Measurements from ENCODE around the gene FGD4.

Gene FGD4

DNA sequence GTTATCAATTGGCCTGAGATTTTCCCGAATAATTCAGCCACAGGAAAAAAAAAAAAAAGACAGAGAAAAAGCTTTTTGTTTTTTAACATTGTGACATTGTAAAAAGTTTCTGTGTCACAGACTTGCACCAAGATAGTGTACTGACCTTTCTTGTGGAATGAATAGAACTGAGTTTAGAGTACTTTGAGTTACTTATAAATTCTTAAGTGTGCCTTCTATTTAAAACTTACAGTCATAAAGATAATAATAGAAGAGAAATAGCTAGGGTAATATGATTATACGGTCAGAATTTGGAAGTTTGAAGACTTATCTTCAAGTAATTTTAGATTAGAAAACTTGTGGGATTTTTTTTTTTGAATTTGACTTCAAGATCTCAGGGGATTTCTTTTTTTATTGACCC is 88.8 kb downstream of the FGD4 start:
- TF ChIP-seq, protein P1, sequence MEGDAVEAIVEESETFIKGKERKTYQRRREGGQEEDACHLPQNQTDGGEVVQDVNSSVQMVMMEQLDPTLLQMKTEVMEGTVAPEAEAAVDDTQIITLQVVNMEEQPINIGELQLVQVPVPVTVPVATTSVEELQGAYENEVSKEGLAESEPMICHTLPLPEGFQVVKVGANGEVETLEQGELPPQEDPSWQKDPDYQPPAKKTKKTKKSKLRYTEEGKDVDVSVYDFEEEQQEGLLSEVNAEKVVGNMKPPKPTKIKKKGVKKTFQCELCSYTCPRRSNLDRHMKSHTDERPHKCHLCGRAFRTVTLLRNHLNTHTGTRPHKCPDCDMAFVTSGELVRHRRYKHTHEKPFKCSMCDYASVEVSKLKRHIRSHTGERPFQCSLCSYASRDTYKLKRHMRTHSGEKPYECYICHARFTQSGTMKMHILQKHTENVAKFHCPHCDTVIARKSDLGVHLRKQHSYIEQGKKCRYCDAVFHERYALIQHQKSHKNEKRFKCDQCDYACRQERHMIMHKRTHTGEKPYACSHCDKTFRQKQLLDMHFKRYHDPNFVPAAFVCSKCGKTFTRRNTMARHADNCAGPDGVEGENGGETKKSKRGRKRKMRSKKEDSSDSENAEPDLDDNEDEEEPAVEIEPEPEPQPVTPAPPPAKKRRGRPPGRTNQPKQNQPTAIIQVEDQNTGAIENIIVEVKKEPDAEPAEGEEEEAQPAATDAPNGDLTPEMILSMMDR (conservative IDR thresholded peaks at IDR 0.05; ENCODE audit: low read length): no peak
- TF ChIP-seq EZH2phosphoT487 (IDR thresholded peaks at IDR 0.05; ENCODE audit: borderline replicate concordance): no peak
- no peak overlapping the region for H3K4me2 ChIP-seq (ENCODE audit: low read depth, low read length, poor library complexity, severe bottlenecking)
- no peaks in the 10 kb centered on the region for H3K27me3 ChIP-seq (ENCODE audit: insufficient read depth, low read length, poor library complexity, severe bottlenecking)
- H2AFZ ChIP-seq (ENCODE audit: low read length): no peak overlapping the region
- H3K9me3 ChIP-seq (ENCODE audit: insufficient read depth, low read depth, low read length): no peaks in the 10 kb centered on the region
- H3K79me2 ChIP-seq (ENCODE audit: insufficient read depth, low read length): no peaks in the 10 kb centered on the region
- no peaks in the 10 kb centered on the region for H3K9me2 ChIP-seq (replicated peaks; ENCODE audit: low read depth, low read length)
- peaks cover 11% of the 10 kb centered on the region for H3K4me1 ChIP-seq (ENCODE audit: insufficient read depth, low read length, poor library complexity, severe bottlenecking)
- H4K20me1 ChIP-seq (ENCODE audit: insufficient read depth, low read length, poor library complexity, severe bottlenecking): no peaks in the 10 kb centered on the region
- H3K36me3 ChIP-seq (ENCODE audit: insufficient read depth, low read length): no peaks in the 10 kb centered on the region
- no peak overlapping the region for H3K9ac ChIP-seq (ENCODE audit: low read depth, low read length, poor library complexity, severe bottlenecking)
- no peak overlapping the region for H3K4me3 ChIP-seq (ENCODE audit: low read length, poor library complexity, severe bottlenecking)
- no peaks in the 10 kb centered on the region for H3F3A ChIP-seq (ENCODE audit: low read depth)

DNA sequence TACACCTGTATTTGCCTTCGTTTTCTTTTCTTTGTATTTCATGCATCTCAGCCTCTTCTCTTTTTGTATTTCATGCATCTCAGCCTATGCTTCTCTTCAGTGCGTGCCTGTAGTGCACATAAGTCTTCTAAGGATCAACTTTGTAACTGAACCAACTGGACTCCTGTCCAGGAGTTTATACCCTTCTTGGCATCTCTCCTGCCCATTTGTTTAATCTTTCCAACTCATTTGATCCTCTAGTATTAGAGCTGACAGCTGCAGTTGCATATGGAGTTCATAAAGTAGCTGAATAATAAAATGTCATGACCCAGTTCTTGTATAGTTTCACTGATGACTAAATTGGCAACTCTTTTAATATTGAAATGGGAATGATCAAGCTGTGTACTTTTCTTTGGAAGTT is 89.7 kb downstream of the FGD4 start:
- H3K4me3 ChIP-seq (ENCODE audit: low read length, poor library complexity, severe bottlenecking): no peak overlapping the region
- no peaks in the 10 kb centered on the region for H3K9me2 ChIP-seq (replicated peaks; ENCODE audit: low read depth, low read length)
- no peaks in the 10 kb centered on the region for H3F3A ChIP-seq (ENCODE audit: low read depth)
- no peaks in the 10 kb centered on the region for H3K36me3 ChIP-seq (ENCODE audit: insufficient read depth, low read length)
- TF ChIP-seq, protein P1 (conservative IDR thresholded peaks at IDR 0.05; ENCODE audit: low read length): no peak
- no peak for TF ChIP-seq EZH2phosphoT487 (IDR thresholded peaks at IDR 0.05; ENCODE audit: borderline replicate concordance)
- no peaks in the 10 kb centered on the region for H3K79me2 ChIP-seq (ENCODE audit: insufficient read depth, low read length)
- H3K4me2 ChIP-seq (ENCODE audit: low read depth, low read length, poor library complexity, severe bottlenecking): no peak overlapping the region
- no peaks in the 10 kb centered on the region for H3K9me3 ChIP-seq (ENCODE audit: insufficient read depth, low read depth, low read length)
- no peaks in the 10 kb centered on the region for H4K20me1 ChIP-seq (ENCODE audit: insufficient read depth, low read length, poor library complexity, severe bottlenecking)
- no peaks in the 10 kb centered on the region for H3K27me3 ChIP-seq (ENCODE audit: insufficient read depth, low read length, poor library complexity, severe bottlenecking)
- peaks cover 4% of the 10 kb centered on the region for H3K4me1 ChIP-seq (ENCODE audit: insufficient read depth, low read length, poor library complexity, severe bottlenecking)
- no peak overlapping the region for H3K9ac ChIP-seq (ENCODE audit: low read depth, low read length, poor library complexity, severe bottlenecking)
- H2AFZ ChIP-seq (ENCODE audit: low read length): no peak overlapping the region

DNA sequence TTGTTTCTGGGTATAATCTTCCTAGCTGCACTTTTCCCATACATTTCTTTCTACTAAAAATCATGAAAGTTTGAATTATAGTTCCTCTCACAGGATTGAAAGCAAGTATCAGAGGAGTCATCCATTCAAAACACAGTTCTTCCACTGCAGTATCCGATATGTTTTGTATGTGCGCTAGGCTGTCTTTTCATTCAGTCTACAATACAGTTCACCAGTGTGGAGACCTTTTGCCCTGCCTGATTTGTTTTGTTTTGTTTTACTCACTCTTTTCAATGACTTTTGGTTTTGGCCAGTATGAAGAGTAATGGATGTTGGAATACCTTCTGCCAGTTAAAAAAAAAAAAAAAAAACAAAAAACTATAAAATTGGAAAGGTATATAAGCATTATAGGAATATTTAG is 91.4 kb downstream of the FGD4 start:
- H2AFZ ChIP-seq (ENCODE audit: low read length): no peak overlapping the region
- peaks cover 4% of the 10 kb centered on the region for H3K4me1 ChIP-seq (ENCODE audit: insufficient read depth, low read length, poor library complexity, severe bottlenecking)
- H3K36me3 ChIP-seq (ENCODE audit: insufficient read depth, low read length): no peaks in the 10 kb centered on the region
- H3F3A ChIP-seq (ENCODE audit: low read depth): no peaks in the 10 kb centered on the region
- no peaks in the 10 kb centered on the region for H3K79me2 ChIP-seq (ENCODE audit: insufficient read depth, low read length)
- H3K27me3 ChIP-seq (ENCODE audit: insufficient read depth, low read length, poor library complexity, severe bottlenecking): no peaks in the 10 kb centered on the region
- H3K9me2 ChIP-seq (replicated peaks; ENCODE audit: low read depth, low read length): no peaks in the 10 kb centered on the region
- TF ChIP-seq EZH2phosphoT487 (IDR thresholded peaks at IDR 0.05; ENCODE audit: borderline replicate concordance): no peak
- TF ChIP-seq, protein P1 (conservative IDR thresholded peaks at IDR 0.05; ENCODE audit: low read length): no peak
- no peak overlapping the region for H3K4me2 ChIP-seq (ENCODE audit: low read depth, low read length, poor library complexity, severe bottlenecking)
- no peak overlapping the region for H3K4me3 ChIP-seq (ENCODE audit: low read length, poor library complexity, severe bottlenecking)
- no peaks in the 10 kb centered on the region for H4K20me1 ChIP-seq (ENCODE audit: insufficient read depth, low read length, poor library complexity, severe bottlenecking)
- H3K9ac ChIP-seq (ENCODE audit: low read depth, low read length, poor library complexity, severe bottlenecking): no peak overlapping the region
- no peaks in the 10 kb centered on the region for H3K9me3 ChIP-seq (ENCODE audit: insufficient read depth, low read depth, low read length)
